ENCODE data around the gene MORC2.
A peak's percentile ranks its signal among the peaks of the same experiment; 100 is the strongest.

Gene MORC2

GRCh38 chr22:30948930-30949342, 19.6 kb downstream of the MORC2 start:
- peak; percentile 26 for DNase-seq

- DNase-seq: peak; percentile 12
Observed at GRCh38 chr22:30947816-30948454, 20.6 kb downstream of the MORC2 start.

- DNase-seq: peak; percentile 85
Observed at GRCh38 chr22:30947173-30947815, 21.3 kb downstream of the MORC2 start.

- DNase-seq: no peak
Observed at GRCh38 chr22:30946354-30946753, 22.2 kb downstream of the MORC2 start.

- no peak for DNase-seq
Observed at GRCh38 chr22:30945653-30946052, 22.9 kb downstream of the MORC2 start.

- no peak for DNase-seq
Observed at GRCh38 chr22:30944986-30945385, 23.6 kb downstream of the MORC2 start.

GRCh38 chr22:30943368-30943767, 25.2 kb downstream of the MORC2 start:
- DNase-seq: no peak

GRCh38 chr22:30941363-30941740, 27.2 kb downstream of the MORC2 start:
- no peak for DNase-seq

GRCh38 chr22:30940685-30941362, 27.8 kb downstream of the MORC2 start:
- no peak for DNase-seq

GRCh38 chr22:30934053-30934452, 34.5 kb downstream of the MORC2 start:
- no peak for DNase-seq

- DNase-seq: no peak
Observed at GRCh38 chr22:30933457-30933856, 35.1 kb downstream of the MORC2 start.

GRCh38 chr22:30932661-30933060, 35.9 kb downstream of the MORC2 start:
- DNase-seq: no peak

GRCh38 chr22:30931541-30932300, 36.9 kb downstream of the MORC2 start:
- no peak for DNase-seq

GRCh38 chr22:30930228-30930627, 38.3 kb downstream of the MORC2 start:
- DNase-seq: no peak

- DNase-seq: no peak
Observed at GRCh38 chr22:30928401-30928800, 40.2 kb downstream of the MORC2 start.

- DNase-seq: no peak
Observed at GRCh38 chr22:30927806-30928205, 40.8 kb downstream of the MORC2 start.

- no peak for DNase-seq
Observed at GRCh38 chr22:30926706-30927105, 41.9 kb downstream of the MORC2 start.

- DNase-seq: no peak
Observed at GRCh38 chr22:30925667-30926066, 42.9 kb downstream of the MORC2 start.

GRCh38 chr22:30923168-30923900, 45.2 kb downstream of the MORC2 start:
- no peak for DNase-seq

GRCh38 chr22:30922151-30922611, 46.4 kb downstream of the MORC2 start:
- peak; percentile 69 for DNase-seq

- peak; percentile 50 for DNase-seq
Observed at GRCh38 chr22:30921108-30921507, 47.5 kb downstream of the MORC2 start.

- peak; percentile 72 for DNase-seq
Observed at GRCh38 chr22:30920407-30920806, 48.2 kb downstream of the MORC2 start.

- DNase-seq: no peak
Observed at GRCh38 chr22:30919973-30920372, 48.6 kb downstream of the MORC2 start.
